Neuronal stem cell (in vitro differentiated cells): Measurements from ENCODE around the gene IFITM10.
A peak's percentile ranks its signal among the peaks of the same experiment; 100 is the strongest.
"Not testable (repeated sequence)": the region's sequence is repeated elsewhere in the genome, so short reads cannot be mapped to it uniquely, and the experiment has no call there.

Source experiments
- DNase-seq: peaks from one replicate; pipeline ENCODE4 v3.0.0-alpha.2; 2013; ENCODE audit warnings: low spot score
- H2AFZ ChIP-seq: one replicate; pipeline ENCODE4 v1.6.1; 2013; ENCODE audit warnings: mild to moderate bottlenecking, low read length, inconsistent platforms
- H2AK5ac ChIP-seq: 2 replicates; pipeline ENCODE4 v1.6.1; 2013; ENCODE audit warnings: low read depth, mild to moderate bottlenecking, inconsistent platforms, low read length, moderate library complexity, mixed read lengths
- H2BK120ac ChIP-seq: 2 replicates; pipeline ENCODE4 v1.6.1; 2013; ENCODE audit warnings: low read depth, mild to moderate bottlenecking, inconsistent platforms, low read length, moderate library complexity, mixed read lengths
- H2BK12ac ChIP-seq: one replicate; pipeline ENCODE4 v1.6.1; 2013; ENCODE audit warnings: low read length, inconsistent platforms
- H2BK15ac ChIP-seq: 2 replicates; pipeline ENCODE4 v1.6.1; 2013; ENCODE audit warnings: mild to moderate bottlenecking, low read length, inconsistent platforms, mixed read lengths
- H2BK5ac ChIP-seq: one replicate; pipeline ENCODE4 v1.6.1; 2013; ENCODE audit warnings: inconsistent platforms, mild to moderate bottlenecking, low read length, moderate library complexity
- H3K14ac ChIP-seq: one replicate; pipeline ENCODE4 v1.6.1; 2013; ENCODE audit warnings: low read length, inconsistent platforms
- H3K18ac ChIP-seq: 2 replicates; pipeline ENCODE4 v1.6.1; 2013; ENCODE audit warnings: low read length, inconsistent platforms
- H3K23ac ChIP-seq: 2 replicates; pipeline ENCODE4 v1.6.1; 2013; ENCODE audit warnings: low read depth, mild to moderate bottlenecking, mixed read lengths, low read length, inconsistent platforms; ENCODE audit not compliant: poor library complexity
- H3K27ac ChIP-seq: replicated peaks from 3 replicates; pipeline ENCODE4 v1.5.1; 2013; ENCODE audit warnings: low read length, inconsistent platforms
- H3K27me3 ChIP-seq, 3 experiments: 2 replicates each; pipeline ENCODE4 v1.6.1; 2013; ENCODE audit warnings: low read length in 3 of 3, mild to moderate bottlenecking in 2 of 3, inconsistent platforms in 1 of 3, low read depth in 1 of 3, mixed read lengths in 1 of 3, moderate library complexity in 1 of 3; ENCODE audit not compliant: control insufficient read depth in 3 of 3, insufficient read depth in 3 of 3
- H3K36me3 ChIP-seq, 2 donors: replicated peaks in 1 of 2; 2 replicates each; pipeline ENCODE4 v1.6.1; 2013; ENCODE audit warnings: low read length in 2 of 2; ENCODE audit not compliant: control insufficient read depth in 2 of 2, insufficient read depth in 2 of 2
- H3K4ac ChIP-seq: 2 replicates; pipeline ENCODE4 v1.6.1; 2013; ENCODE audit warnings: inconsistent platforms, mild to moderate bottlenecking, low read length, moderate library complexity
- H3K4me1 ChIP-seq, 2 donors: 1 replicate in 1 of 2; 2 replicates in 1 of 2; pipeline ENCODE4 v1.6.1; 2013; ENCODE audit warnings: low read length in 2 of 2, low read depth in 1 of 2; ENCODE audit not compliant: control insufficient read depth in 2 of 2, insufficient read depth in 1 of 2
- H3K4me2 ChIP-seq: one replicate; pipeline ENCODE4 v1.6.1; 2013; ENCODE audit warnings: mild to moderate bottlenecking, low read length, inconsistent platforms; ENCODE audit not compliant: insufficient read depth, poor library complexity, severe bottlenecking
- H3K4me3 ChIP-seq, 2 donors: 2 replicates each; pipeline ENCODE4 v1.5.1; 2013; ENCODE audit warnings: low read length in 2 of 2, mild to moderate bottlenecking in 2 of 2, inconsistent platforms in 1 of 2, moderate library complexity in 1 of 2
- H3K79me1 ChIP-seq: one replicate; pipeline ENCODE4 v1.6.1; 2013; ENCODE audit warnings: low read depth, mild to moderate bottlenecking, inconsistent platforms, low read length, moderate library complexity
- H3K9ac ChIP-seq: one replicate; pipeline ENCODE4 v1.6.1; 2013; ENCODE audit warnings: mild to moderate bottlenecking, low read depth, low read length, inconsistent platforms; ENCODE audit not compliant: poor library complexity
- H3K9me3 ChIP-seq, 2 donors: replicated peaks in 1 of 2; 2 replicates each; pipeline versions ENCODE3 to v1.6.1; 2013; ENCODE audit warnings: low read length in 2 of 2, mild to moderate bottlenecking in 2 of 2, inconsistent platforms in 1 of 2, low read depth in 1 of 2, mixed read lengths in 1 of 2, moderate library complexity in 1 of 2; ENCODE audit not compliant: control insufficient read depth in 2 of 2, insufficient read depth in 1 of 2
- H4K8ac ChIP-seq: one replicate; pipeline ENCODE4 v1.6.1; 2013; ENCODE audit warnings: low read depth, mild to moderate bottlenecking, inconsistent platforms, low read length, moderate library complexity
- H4K91ac ChIP-seq: one replicate; pipeline ENCODE4 v1.6.1; 2013; ENCODE audit warnings: low read length, low read depth, mild to moderate bottlenecking, inconsistent platforms; ENCODE audit not compliant: poor library complexity
- WGBS, 2 donors: extraction: QIAGEN DNeasy Blood & Tissue Kit; methylation state at CpG; one replicate each; pipeline ENCODE4 v1.1.7; 2013; ENCODE audit warnings: missing lambda C conversion rate in 2 of 2, mixed read lengths in 1 of 2; ENCODE audit not compliant: insufficient read length in 2 of 2, insufficient replicate concordance in 1 of 2; ENCODE audit errors: extremely low coverage in 2 of 2; 5-methylcytosine and 5-hydroxymethylcytosine counted together

IFITM10 gene

GRCh38 chr11:1689250-1690166, 60.9 kb downstream of the IFITM10 start:
- not testable (repeated sequence) for H2AFZ ChIP-seq, H2BK15ac ChIP-seq, H4K8ac ChIP-seq, H3K36me3 ChIP-seq, H3K4me3 ChIP-seq, H4K91ac ChIP-seq, H3K27ac ChIP-seq, H3K14ac ChIP-seq, H3K4me2 ChIP-seq, H3K9me3 ChIP-seq, H3K9ac ChIP-seq, H2BK5ac ChIP-seq, DNase-seq, H2BK120ac ChIP-seq, H3K79me1 ChIP-seq
- peak overlapping the region; percentile 98 for H3K4ac ChIP-seq
- WGBS, 2 donors: no CpG with 5 or more reads among the region's 32 CpGs
- H3K18ac ChIP-seq: peak overlapping the region; percentile 89
- peak overlapping the region; percentile 75 for H2BK12ac ChIP-seq
- peaks cover 0 to 17% of the 10 kb centered on the region in 2 donors for H3K4me1 ChIP-seq
- H2AK5ac ChIP-seq: peak overlapping the region; percentile 89
- peaks cover 0 to 39% (median 0%) of the 10 kb centered on the region in 3 experiments for H3K27me3 ChIP-seq
- H3K23ac ChIP-seq: peak overlapping the region; percentile 25

- WGBS, 2 donors: no CpG with 5 or more reads among the region's 19 CpGs
- not testable (repeated sequence) for H2BK15ac ChIP-seq, H2BK120ac ChIP-seq, H4K8ac ChIP-seq, DNase-seq, H3K23ac ChIP-seq, H3K4me2 ChIP-seq, H2BK5ac ChIP-seq, H3K9ac ChIP-seq, H3K14ac ChIP-seq, H2BK12ac ChIP-seq, H3K4me3 ChIP-seq, H3K79me1 ChIP-seq, H3K27ac ChIP-seq, H3K9me3 ChIP-seq, H3K4ac ChIP-seq, H3K36me3 ChIP-seq, H2AFZ ChIP-seq, H4K91ac ChIP-seq, H2AK5ac ChIP-seq, H3K18ac ChIP-seq
- Histone ChIP-seq H3K27me3 (peaks cover 0 to 39% (median 0%) of the 10 kb centered on the region in 3 experiments), H3K4me1 (peaks cover 0 to 10% of the 10 kb centered on the region in 2 donors)
Measured at GRCh38 chr11:1688336-1688947, 62.0 kb downstream of the IFITM10 start.

- peak overlapping the region; percentile 47 for H2AK5ac ChIP-seq
- not testable (repeated sequence) for H3K27ac ChIP-seq, H2BK12ac ChIP-seq, H3K4ac ChIP-seq, H2BK5ac ChIP-seq, H2AFZ ChIP-seq, H3K9ac ChIP-seq, H3K79me1 ChIP-seq, H3K14ac ChIP-seq, H3K23ac ChIP-seq, H4K8ac ChIP-seq, H3K36me3 ChIP-seq, H4K91ac ChIP-seq, DNase-seq, H3K9me3 ChIP-seq, H3K4me1 ChIP-seq, H3K4me3 ChIP-seq, H2BK120ac ChIP-seq, H3K4me2 ChIP-seq
- peak overlapping the region; percentile 6 for H3K18ac ChIP-seq
- peaks cover 0 to 26% (median 0%) of the 10 kb centered on the region in 3 experiments for H3K27me3 ChIP-seq
- H2BK15ac ChIP-seq: peak overlapping the region; percentile 45
- no CpG with 5 or more reads among the region's 15 CpGs for WGBS, 2 donors
Measured at GRCh38 chr11:1686220-1686619, 64.2 kb downstream of the IFITM10 start.
